Neural cell (in vitro differentiated cells): Measurements from ENCODE around the gene SMNDC1.

ENCODE experiments used
- CTCF ChIP-seq: fragments of 450-650 bp; IDR thresholded peaks from 2 replicates; pipeline ENCODE4 v1.5.1; 2014; ENCODE audit warnings: antibody characterized with exemption, mild to moderate bottlenecking, moderate library complexity; ENCODE audit not compliant: poor library complexity, severe bottlenecking
- EP300 ChIP-seq: fragments of 450-650 bp; conservative IDR thresholded peaks from 2 replicates; pipeline ENCODE4 v1.6.1; 2014; ENCODE audit warnings: antibody characterized with exemption, mild to moderate bottlenecking, moderate library complexity; ENCODE audit not compliant: poor library complexity, severe bottlenecking
- EZH2 ChIP-seq: fragments of 200-600, 300-800 bp; shearing (Covaris generic), sonication (generic); IDR thresholded peaks from 2 replicates; pipeline ENCODE4 v1.6.1; 2014; ENCODE audit warnings: antibody characterized with exemption, low read length, borderline replicate concordance, mild to moderate bottlenecking; ENCODE audit not compliant: insufficient read depth, poor library complexity, severe bottlenecking
- POLR2AphosphoS5 ChIP-seq: IDR thresholded peaks from 2 replicates; pipeline ENCODE4 v1.6.1; 2012
- RAD21 ChIP-seq: fragments of 450-650 bp; conservative IDR thresholded peaks from 2 replicates; pipeline ENCODE4 v1.6.1; 2014; ENCODE audit warnings: antibody characterized with exemption, mild to moderate bottlenecking, moderate library complexity
- REST ChIP-seq: IDR thresholded peaks from 2 replicates; pipeline ENCODE4 v1.6.1; 2012; ENCODE audit warnings: borderline replicate concordance
- TAF1 ChIP-seq: IDR thresholded peaks from 2 replicates; pipeline ENCODE4 v1.6.1; 2012; ENCODE audit warnings: low read depth

- no peak for TF ChIP-seq POLR2AphosphoS5
- TF ChIP-seq CTCF = no peak
- no peak for TF ChIP-seq EP300
- TF ChIP-seq EZH2 = no peak
- TF ChIP-seq RAD21 = no peak
- no peak for TF ChIP-seq TAF1
- no peak for TF ChIP-seq REST
Observed at GRCh38 chr10:110337906-110338305, 33.2 kb upstream of the SMNDC1 start.
